CD4-positive, alpha-beta T cell (primary cell): ENCODE results near the gene CAPRIN1. TPM values are rescaled to one million over a fixed set of nuclear protein-coding genes. Genes with fewer than 3 reads are reported as not detected.
A peak's percentile ranks its signal among the peaks of the same experiment; 100 is the strongest.

Experiments
- ATAC-seq: fragments of 200-7000 bp; cut with Tn5 transposase; one replicate; pipeline ENCODE4 v1.10.0; 2022; ENCODE audit warnings: mild to moderate bottlenecking; ENCODE audit not compliant: poor library complexity
- CTCF ChIA-PET: fragments of 350-600 bp; sonication (Branson Sonifier 250); formaldehyde crosslinking; loops from one replicate; lab custom pipeline; 2021; ENCODE audit warnings: antibody characterized with exemption, inconsistent platforms; lab: Charles Lee
- POLR2A ChIA-PET: fragments of 350-600 bp; sonication (Branson Sonifier 250); formaldehyde crosslinking; loops from one replicate; lab custom pipeline; 2021; ENCODE audit warnings: antibody characterized with exemption, inconsistent platforms; lab: Charles Lee
- DNase-seq, 14 experiments: peaks; one replicate each; pipeline ENCODE4 v3.0.0-alpha.2; 2013 to 2020; ENCODE audit warnings: mixed read lengths in 2 of 14
- H3K27ac ChIP-seq, 2 donors: one replicate each; pipeline versions ENCODE4 v1.5.1 to v1.7.0; 2013; ENCODE audit warnings: low read length in 2 of 2, low read depth in 1 of 2, mild to moderate bottlenecking in 1 of 2
- H3K27me3 ChIP-seq, 2 experiments: 1 replicate in 1 of 2; 2 replicates in 1 of 2; pipeline versions ENCODE4 v1.6.1 to v1.7.0; 2013; ENCODE audit warnings: low read length in 2 of 2, control low read depth in 1 of 2, mild to moderate bottlenecking in 1 of 2, moderate library complexity in 1 of 2; ENCODE audit not compliant: insufficient read depth in 2 of 2, control insufficient read depth in 1 of 2
- H3K36me3 ChIP-seq: one replicate; pipeline ENCODE4 v1.6.1; 2013; ENCODE audit warnings: low read length, control low read depth; ENCODE audit not compliant: insufficient read depth
- H3K4me1 ChIP-seq: one replicate; pipeline ENCODE4 v1.6.1; 2013; ENCODE audit warnings: low read length, control low read depth; ENCODE audit not compliant: insufficient read depth
- H3K4me3 ChIP-seq: one replicate; pipeline ENCODE4 v1.5.1; 2013; ENCODE audit warnings: mild to moderate bottlenecking, low read length, moderate library complexity
- H3K9me3 ChIP-seq, 2 experiments: 1 replicate in 1 of 2; 2 replicates in 1 of 2; pipeline versions ENCODE4 v1.6.1 to v1.7.0; 2013; ENCODE audit warnings: low read length in 2 of 2, mild to moderate bottlenecking in 2 of 2, control low read depth in 1 of 2, moderate library complexity in 1 of 2; ENCODE audit not compliant: control insufficient read depth in 1 of 2, insufficient read depth in 1 of 2
- H3K27ac Mint-ChIP-seq: one replicate; pipeline ENCODE4 v1.8.0; 2020; ENCODE audit warnings: mixed read lengths
- H3K27me3 Mint-ChIP-seq: one replicate; pipeline ENCODE4 v1.8.0; 2021; ENCODE audit warnings: mixed read lengths
- H3K36me3 Mint-ChIP-seq: one replicate; pipeline ENCODE4 v1.8.0; 2021; ENCODE audit warnings: low read depth, mixed read lengths
- H3K4me1 Mint-ChIP-seq: one replicate; pipeline ENCODE4 v1.8.0; 2021; ENCODE audit warnings: low read depth, mixed read lengths
- H3K4me3 Mint-ChIP-seq: one replicate; pipeline ENCODE4 v1.8.0; 2020; ENCODE audit warnings: mild to moderate bottlenecking, mixed read lengths
- H3K9me3 Mint-ChIP-seq: one replicate; pipeline ENCODE4 v1.8.0; 2020; ENCODE audit warnings: mixed read lengths
- CTCF ChIP-seq: fragments of 200-600 bp; IDR thresholded peaks from one replicate; pipeline ENCODE4 v1.8.0; 2022; ENCODE audit warnings: antibody characterized with exemption, mild to moderate bottlenecking
- intact Hi-C, 2 experiments: fragments of 100-400 bp; cut with DNase I in 1 of 2; cut with micrococcal nuclease in 1 of 2; formaldehyde crosslinking; loops; one replicate each; pipeline versions ENCODE4 v1.15.1 to v1.9.0; 2023 to 2025; cut with DNase I, micrococcal nuclease
- polyA plus RNA-seq, 2 donors: library from polyadenylated mRNA; unstranded; fragments of 120-200 nt; gene quantifications; one replicate each; pipeline ENCODE4 v1.2.1, GENCODE V29; 2013
- total RNA-seq, 174 experiments: library from RNA in 2 of 174; stranded (reverse) in 2 of 174; gene quantifications; one replicate each; pipeline ENCODE4 v1.2.3 and lab custom pipeline; 2021 to 2026

Gene CAPRIN1
- 100 to 1,000 TPM; 107 TPM for total RNA-seq
- 92.1 TPM for polyA plus RNA-seq (2013, experiment 1 of 2)
- polyA plus RNA-seq (2013, experiment 2 of 2): 97.3 TPM
- total RNA-seq (lab: John Stamatoyannopoulos, UW): 148 to 702 (median 307) reads per million in 172 experiments

- no peaks in the 10 kb centered on the region for H3K9me3 Mint-ChIP-seq
- DNase-seq: peak; percentile 70 to 93 (median 80)
- Histone ChIP-seq H3K36me3 (peaks cover 6% of the 10 kb centered on the region), H3K27me3 (no peaks in the 10 kb centered on the region), H3K9me3 (no peaks in the 10 kb centered on the region), H3K4me1 (peaks cover 25% of the 10 kb centered on the region), H3K27ac (peak within 1 kb of the TSS; percentile 98 to 99), H3K4me3 (peak within 1 kb of the TSS; percentile 99)
- peak within 1 kb of the TSS; percentile 95 for H3K4me3 Mint-ChIP-seq
- intact Hi-C loops: loop anchor here (1.0 to 5.0 kb wide), 9 partner anchors 27 to 1459 kb away; partner anchors contain the start of genes ABTB2 (in 2 of the 2), NAT10 (in 2 of the 2), APIP (in 1 of the 2) and CAT (in 1 of the 2)
- peaks cover 28% of the 10 kb centered on the region for H3K36me3 Mint-ChIP-seq
- ATAC-seq: peak; percentile 69
- peak within 1 kb of the TSS; percentile 100 for H3K27ac Mint-ChIP-seq
- no peak for TF ChIP-seq CTCF
- H3K4me1 Mint-ChIP-seq: peaks cover 26% of the 10 kb centered on the region
- ChIA-PET CTCF (interaction anchor here (0.6 to 2.4 kb wide), 2 partner anchors 55 to 59 kb away, joined by 4 to 8 read pairs; no protein-coding TSS in a partner anchor), POLR2A (interaction anchor here (0.6 to 4.4 kb wide), 11 partner anchors 8 to 1106 kb away, joined by 3 to 118 read pairs (median 4); partner anchors contain the start of genes ABTB2, FBXO3 and NAT10)
- H3K27me3 Mint-ChIP-seq: no peaks in the 10 kb centered on the region
These were observed at the start of gene CAPRIN1 for GRCh38 chr11:34051349-34052035. Gene CAPRIN1 (plus strand): TSS chr11:34051731. CDS start chr11:34052421, 690 bp downstream.

GRCh38 chr11:34002420-34002819 lies 49.1 kb upstream of the CAPRIN1 start:
- no peaks in the 10 kb centered on the region for H3K9me3 ChIP-seq
- no peak overlapping the region for H3K27ac ChIP-seq
- no peak overlapping the region for H3K4me3 Mint-ChIP-seq
- H3K27me3 ChIP-seq: no peaks in the 10 kb centered on the region
- H3K4me1 ChIP-seq: no peaks in the 10 kb centered on the region
- TF ChIP-seq CTCF: no peak
- no peak overlapping the region for H3K4me3 ChIP-seq
- peaks cover 21% of the 10 kb centered on the region for H3K27me3 Mint-ChIP-seq
- H3K4me1 Mint-ChIP-seq: peaks cover 1% of the 10 kb centered on the region
- intact Hi-C loops: no loop called here
- POLR2A ChIA-PET: no interaction called here
- H3K36me3 ChIP-seq: no peaks in the 10 kb centered on the region
- ATAC-seq: no peak
- no peak for DNase-seq
- H3K27ac Mint-ChIP-seq: no peak overlapping the region
- no peaks in the 10 kb centered on the region for H3K9me3 Mint-ChIP-seq
- H3K36me3 Mint-ChIP-seq: no peaks in the 10 kb centered on the region
- CTCF ChIA-PET: no interaction called here

GRCh38 chr11:34004236-34004635 lies 47.3 kb upstream of the CAPRIN1 start:
- no peaks in the 10 kb centered on the region for H3K9me3 Mint-ChIP-seq
- Histone ChIP-seq H3K9me3 (no peaks in the 10 kb centered on the region), H3K36me3 (no peaks in the 10 kb centered on the region), H3K27ac (no peak overlapping the region), H3K4me3 (no peak overlapping the region), H3K27me3 (no peaks in the 10 kb centered on the region), H3K4me1 (no peaks in the 10 kb centered on the region)
- no peaks in the 10 kb centered on the region for H3K36me3 Mint-ChIP-seq
- no peak for DNase-seq
- no peak for TF ChIP-seq CTCF
- H3K4me1 Mint-ChIP-seq: no peaks in the 10 kb centered on the region
- CTCF ChIA-PET: no interaction called here
- H3K27ac Mint-ChIP-seq: no peak overlapping the region
- no peak overlapping the region for H3K4me3 Mint-ChIP-seq
- ATAC-seq: no peak
- intact Hi-C loops: no loop called here
- peaks cover 14% of the 10 kb centered on the region for H3K27me3 Mint-ChIP-seq
- POLR2A ChIA-PET: interaction anchor here (0.5 to 1.1 kb wide), 2 partner anchors 15 to 227 kb away, joined by 3 to 5 read pairs; no protein-coding TSS in a partner anchor
